Measurements from ENCODE around the gene DTNBP1.

DTNBP1 gene

DNA sequence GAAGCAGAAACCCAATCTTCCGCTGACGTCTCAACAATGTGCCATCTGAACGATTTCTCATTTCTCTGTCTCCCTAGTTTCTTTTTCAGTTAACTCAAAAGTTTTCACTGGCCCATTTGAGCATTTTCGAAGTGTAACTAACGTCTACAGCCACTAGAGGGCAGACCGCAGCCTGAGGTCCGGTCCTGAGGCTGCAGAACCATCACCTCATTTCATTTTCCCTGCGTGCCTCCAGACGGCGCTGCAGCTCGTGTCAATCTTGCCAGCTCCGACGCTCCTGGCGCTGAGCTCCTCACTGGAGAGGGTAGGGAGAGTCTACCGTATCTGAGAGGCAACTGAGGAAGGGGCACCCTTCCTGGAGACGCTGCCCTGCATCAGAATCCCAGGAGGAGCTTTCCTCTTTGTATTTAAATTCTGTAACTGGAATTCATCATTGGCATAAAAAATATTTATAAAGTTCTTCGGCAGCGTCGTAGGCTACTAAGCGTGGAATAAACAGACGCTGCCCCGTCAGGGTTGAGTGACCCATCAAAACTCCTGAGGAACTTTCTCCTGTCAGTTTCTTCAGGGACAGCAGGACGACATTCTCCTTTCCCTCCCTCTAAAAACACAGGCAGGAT, 28.5 kb upstream of the DTNBP1 start:
- in situ Hi-C loops (cut with MboI; ENCODE audit: low pct_unique_long_range_greater_than_20kb, low sequenced_read_pairs, unreplicated experiment): no loop called here
- peak; percentile 100 for TF ChIP-seq CTCF (IDR thresholded peaks at IDR 0.05; ENCODE audit: extremely low read depth, insufficient read depth, missing control alignments)
- DNase-seq (ENCODE audit: low spot score): peak; percentile 88

GRCh38 chr6:15690510-15690909, 27.7 kb upstream of the DTNBP1 start:
- TF ChIP-seq CTCF (IDR thresholded peaks at IDR 0.05; ENCODE audit: extremely low read depth, insufficient read depth, missing control alignments): no peak
- in situ Hi-C loops (cut with MboI; ENCODE audit: low pct_unique_long_range_greater_than_20kb, low sequenced_read_pairs, unreplicated experiment): no loop called here
- DNase-seq (ENCODE audit: low spot score): no peak

DNA sequence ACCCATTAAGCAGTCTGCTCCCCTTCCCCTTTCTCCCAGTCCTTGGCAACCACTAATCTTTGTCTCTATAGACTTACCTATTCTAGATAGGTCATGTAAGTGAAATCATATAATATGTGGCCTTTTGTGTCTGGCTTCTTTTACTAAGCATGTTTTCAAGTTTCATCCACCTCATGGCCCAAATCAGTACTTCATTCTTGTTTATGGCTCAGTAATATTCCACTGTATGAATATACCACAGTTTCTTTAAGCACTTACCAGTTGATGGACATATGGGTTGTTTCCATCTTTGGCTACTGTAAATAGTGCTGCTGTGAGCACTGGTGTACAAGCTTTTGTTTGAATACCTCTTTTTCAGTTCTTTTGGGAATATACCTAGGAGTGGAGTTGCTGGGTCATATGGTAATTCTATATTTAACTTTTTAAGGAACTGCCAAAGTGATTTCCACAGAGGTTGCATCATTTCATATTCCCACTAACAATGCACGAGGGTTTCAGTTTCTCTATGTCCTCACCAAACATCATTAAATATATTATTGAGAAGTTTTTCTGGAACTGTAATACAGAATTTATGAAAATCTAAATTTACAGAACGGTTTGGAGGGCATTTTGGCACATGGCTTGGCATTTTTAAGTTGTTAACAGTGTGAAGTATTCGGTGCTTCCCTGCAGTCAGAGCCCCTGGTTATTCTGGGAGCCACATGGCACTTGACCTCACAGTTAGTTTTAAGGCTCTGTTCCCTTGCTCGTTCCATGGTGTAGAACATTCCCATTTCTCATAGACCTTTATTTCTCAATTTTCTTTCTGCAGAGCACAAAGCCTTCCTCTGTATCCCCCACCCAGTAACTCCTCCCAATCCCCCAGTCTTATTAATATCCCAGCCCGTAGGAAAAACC, 27.0 kb upstream of the DTNBP1 start:
- TF ChIP-seq CTCF (IDR thresholded peaks at IDR 0.05; ENCODE audit: extremely low read depth, insufficient read depth, missing control alignments): no peak
- DNase-seq (ENCODE audit: low spot score): no peak
- in situ Hi-C loops (cut with MboI; ENCODE audit: low pct_unique_long_range_greater_than_20kb, low sequenced_read_pairs, unreplicated experiment): loop anchor here (10.0 kb wide), 2 partner anchors 485 to 515 kb away; no protein-coding TSS in a partner anchor

- TF ChIP-seq CTCF (IDR thresholded peaks at IDR 0.05; ENCODE audit: extremely low read depth, insufficient read depth, missing control alignments): no peak
- DNase-seq (ENCODE audit: low spot score): no peak
- in situ Hi-C loops (cut with MboI; ENCODE audit: low pct_unique_long_range_greater_than_20kb, low sequenced_read_pairs, unreplicated experiment): loop anchor here (10.0 kb wide), 2 partner anchors 489 to 519 kb away; no protein-coding TSS in a partner anchor
These were observed 22.8 kb upstream of the DTNBP1 start for GRCh38 chr6:15685619-15686018.

DNA sequence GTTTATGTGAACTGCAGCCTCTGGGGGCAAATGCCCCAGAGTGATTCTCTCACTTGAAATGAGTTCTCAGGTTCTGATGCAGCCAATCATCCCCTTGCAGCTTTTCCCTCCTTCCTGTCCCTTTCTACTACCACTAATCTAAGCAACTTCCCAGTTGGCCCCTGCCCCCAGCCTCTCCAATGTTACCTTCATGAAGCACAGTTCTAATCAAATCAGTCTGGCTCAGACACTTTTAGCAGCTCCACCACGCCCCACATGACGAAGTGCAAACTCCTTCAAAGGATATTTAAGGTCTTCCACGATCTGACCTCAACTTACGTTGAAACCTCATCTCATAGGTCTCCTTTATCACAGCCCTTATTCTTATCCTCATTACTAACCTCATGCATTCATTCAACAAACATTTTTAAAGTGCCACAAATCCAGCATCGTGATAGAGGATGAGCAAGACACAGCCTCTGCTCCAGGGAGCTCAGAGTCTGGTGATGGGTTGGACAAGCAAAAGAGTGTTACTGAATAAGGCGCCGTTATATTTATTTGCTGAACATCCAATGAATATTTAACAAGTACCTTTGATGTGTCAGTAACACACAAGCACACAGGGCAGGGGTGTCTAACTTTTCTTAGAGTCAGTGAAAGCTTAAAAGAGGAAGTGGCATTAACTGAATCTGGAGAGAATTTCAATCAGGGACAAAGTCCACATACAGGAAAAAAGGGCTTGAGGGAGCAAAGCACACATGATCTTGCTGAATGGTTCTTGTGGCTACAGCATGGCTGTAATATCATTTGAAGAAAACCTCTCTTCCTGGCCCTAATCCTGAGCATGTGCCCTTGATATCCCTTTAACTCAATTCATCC, 20.4 kb upstream of the DTNBP1 start:
- DNase-seq (ENCODE audit: low spot score): no peak
- TF ChIP-seq CTCF (IDR thresholded peaks at IDR 0.05; ENCODE audit: extremely low read depth, insufficient read depth, missing control alignments): no peak
- in situ Hi-C loops (cut with MboI; ENCODE audit: low pct_unique_long_range_greater_than_20kb, low sequenced_read_pairs, unreplicated experiment): loop anchor here (10.0 kb wide), 2 partner anchors 492 to 522 kb away; no protein-coding TSS in a partner anchor

GRCh38 chr6:15681946-15682345, 19.1 kb upstream of the DTNBP1 start:
- TF ChIP-seq CTCF (IDR thresholded peaks at IDR 0.05; ENCODE audit: extremely low read depth, insufficient read depth, missing control alignments): no peak
- in situ Hi-C loops (cut with MboI; ENCODE audit: low pct_unique_long_range_greater_than_20kb, low sequenced_read_pairs, unreplicated experiment): loop anchor here (10.0 kb wide), 2 partner anchors 493 to 523 kb away; no protein-coding TSS in a partner anchor
- DNase-seq (ENCODE audit: low spot score): no peak

Data from GM13977 (cell line).